ENCODE measurements around the gene SDK1.

Gene SDK1

DNA sequence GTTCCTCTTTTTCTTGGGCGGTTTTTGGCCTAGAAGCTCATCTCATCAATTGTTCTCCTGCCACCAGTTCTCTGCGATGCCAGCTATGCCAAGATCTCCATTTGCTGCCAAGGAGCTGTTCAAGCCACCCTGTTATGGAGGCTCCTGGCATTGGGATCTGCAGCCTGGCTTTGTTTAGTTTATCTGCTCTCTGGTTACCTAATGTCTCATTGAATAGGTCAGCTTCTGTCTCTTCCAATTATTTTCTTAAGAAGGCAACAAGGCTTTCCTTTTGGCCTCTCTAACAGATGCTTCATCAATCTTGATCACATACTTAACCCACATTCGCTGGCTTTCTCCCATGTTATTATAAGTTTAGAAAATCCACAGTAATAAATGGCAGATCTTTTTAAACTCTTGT is 20.6 kb upstream of the SDK1 start:
- H3K27me3 ChIP-seq = no peaks in the 10 kb centered on the region
- no peak overlapping the region for H3K4me3 ChIP-seq (ENCODE audit: low read depth in 1 of 2, low read length in 1 of 2)
- no peaks in the 10 kb centered on the region for H3K36me3 ChIP-seq
- no peaks in the 10 kb centered on the region for H3K4me1 ChIP-seq (ENCODE audit: control insufficient read depth in 1 of 2, insufficient read depth in 1 of 2, low read depth in 1 of 2, low read length in 1 of 2)
- TF ChIP-seq, protein P1, sequence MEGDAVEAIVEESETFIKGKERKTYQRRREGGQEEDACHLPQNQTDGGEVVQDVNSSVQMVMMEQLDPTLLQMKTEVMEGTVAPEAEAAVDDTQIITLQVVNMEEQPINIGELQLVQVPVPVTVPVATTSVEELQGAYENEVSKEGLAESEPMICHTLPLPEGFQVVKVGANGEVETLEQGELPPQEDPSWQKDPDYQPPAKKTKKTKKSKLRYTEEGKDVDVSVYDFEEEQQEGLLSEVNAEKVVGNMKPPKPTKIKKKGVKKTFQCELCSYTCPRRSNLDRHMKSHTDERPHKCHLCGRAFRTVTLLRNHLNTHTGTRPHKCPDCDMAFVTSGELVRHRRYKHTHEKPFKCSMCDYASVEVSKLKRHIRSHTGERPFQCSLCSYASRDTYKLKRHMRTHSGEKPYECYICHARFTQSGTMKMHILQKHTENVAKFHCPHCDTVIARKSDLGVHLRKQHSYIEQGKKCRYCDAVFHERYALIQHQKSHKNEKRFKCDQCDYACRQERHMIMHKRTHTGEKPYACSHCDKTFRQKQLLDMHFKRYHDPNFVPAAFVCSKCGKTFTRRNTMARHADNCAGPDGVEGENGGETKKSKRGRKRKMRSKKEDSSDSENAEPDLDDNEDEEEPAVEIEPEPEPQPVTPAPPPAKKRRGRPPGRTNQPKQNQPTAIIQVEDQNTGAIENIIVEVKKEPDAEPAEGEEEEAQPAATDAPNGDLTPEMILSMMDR (IDR thresholded peaks at IDR 0.05) = no peak
- H3K9me3 ChIP-seq = no peaks in the 10 kb centered on the region
- no peak overlapping the region for H3K27ac ChIP-seq

DNA sequence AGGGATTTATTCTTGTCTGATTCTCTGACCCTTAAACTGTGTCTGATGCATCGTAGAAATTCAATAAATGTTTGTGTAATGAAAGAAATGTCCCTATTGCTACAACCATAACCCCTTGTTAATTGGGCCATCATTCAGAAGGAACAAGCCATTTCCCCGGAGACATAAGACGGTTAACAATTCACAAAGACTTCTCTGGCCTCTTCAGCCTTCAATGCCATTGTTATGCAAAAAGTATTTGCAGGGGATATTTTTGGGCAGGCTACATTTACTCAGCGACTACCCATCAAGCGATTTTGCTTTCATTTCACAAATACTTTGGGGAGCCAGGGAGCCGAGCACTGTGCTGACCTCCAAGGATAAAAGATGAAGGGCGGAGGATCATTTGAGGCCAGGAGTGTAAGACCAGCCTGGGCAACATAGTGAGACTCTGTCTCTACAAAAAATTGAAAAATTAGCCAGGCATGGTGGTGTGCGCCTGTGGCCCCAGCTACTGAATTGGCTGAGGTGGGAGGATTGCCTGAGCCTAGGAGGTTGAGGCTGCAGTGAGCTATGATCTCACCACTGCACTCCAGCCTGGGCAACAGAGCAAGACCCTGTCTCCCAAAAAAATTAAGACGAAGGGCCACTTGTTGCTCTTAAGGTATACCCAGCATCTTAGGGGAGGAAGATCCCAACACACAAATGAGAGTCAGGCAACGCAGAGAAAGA is 20.0 kb upstream of the SDK1 start:
- TF ChIP-seq, protein P1 (IDR thresholded peaks at IDR 0.05) = no peak

DNA sequence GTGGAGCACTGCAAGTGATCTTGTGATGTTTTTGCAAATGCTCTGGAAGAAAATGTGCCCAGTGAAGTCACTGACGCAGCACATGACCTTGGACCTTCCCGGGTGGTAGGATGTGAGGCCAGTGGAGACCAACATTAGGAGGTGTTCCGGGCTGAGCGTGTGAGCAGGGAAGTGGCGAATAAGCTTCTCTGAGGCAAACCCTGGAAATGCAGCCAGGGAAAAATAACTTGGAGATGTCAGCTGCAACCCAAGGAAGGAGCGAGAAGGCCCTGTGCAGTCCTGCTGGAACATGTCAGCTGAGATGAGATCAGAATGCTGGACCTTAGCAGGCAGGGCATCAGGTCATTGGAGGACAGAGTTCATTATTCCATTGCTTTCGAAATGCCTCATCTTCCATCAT is 18.6 kb upstream of the SDK1 start:
- Histone ChIP-seq H3K9me3 (no peaks in the 10 kb centered on the region), H3K4me1 (ENCODE audit: control insufficient read depth in 1 of 2, insufficient read depth in 1 of 2, low read depth in 1 of 2, low read length in 1 of 2) (no peaks in the 10 kb centered on the region), H3K4me3 (ENCODE audit: low read depth in 1 of 2, low read length in 1 of 2) (no peak overlapping the region), H3K27me3 (no peaks in the 10 kb centered on the region), H3K36me3 (no peaks in the 10 kb centered on the region), H3K27ac (no peak overlapping the region)
- TF ChIP-seq, protein P1 (IDR thresholded peaks at IDR 0.05) = no peak

More for the DNA sequence above, 20.0 kb upstream of the SDK1 start:
- Histone ChIP-seq H3K27ac (no peak overlapping the region), H3K9me3 (no peaks in the 10 kb centered on the region), H3K36me3 (no peaks in the 10 kb centered on the region), H3K4me1 (ENCODE audit: control insufficient read depth in 1 of 2, insufficient read depth in 1 of 2, low read depth in 1 of 2, low read length in 1 of 2) (no peaks in the 10 kb centered on the region), H3K4me3 (ENCODE audit: low read depth in 1 of 2, low read length in 1 of 2) (no peak overlapping the region), H3K27me3 (no peaks in the 10 kb centered on the region)

DNA sequence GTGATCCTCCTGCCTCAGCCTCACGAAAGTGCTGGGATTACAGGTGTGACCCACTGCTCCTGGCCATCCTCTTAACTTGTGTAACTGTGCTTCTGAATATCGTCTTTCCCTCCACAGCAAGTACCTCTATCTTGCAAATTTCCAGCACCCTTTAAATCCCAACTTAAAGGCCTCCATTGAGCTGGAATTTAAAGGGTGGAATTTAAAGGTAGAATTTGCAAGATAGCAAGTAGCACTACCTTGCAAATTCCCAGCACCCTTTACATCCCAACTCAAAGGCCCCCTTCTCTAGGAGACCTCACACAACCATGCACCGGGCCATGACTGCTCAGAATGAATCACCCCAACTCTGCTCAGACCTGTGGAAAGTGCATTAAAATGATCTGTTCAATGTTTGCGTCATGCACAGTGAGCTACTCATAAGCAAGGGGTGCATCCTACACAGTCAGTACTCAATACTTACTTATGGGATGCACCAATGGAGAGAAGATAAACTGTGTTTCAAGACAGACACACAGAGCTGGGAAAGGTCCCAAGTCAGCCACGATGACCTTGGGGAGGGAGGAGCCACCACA is 17.8 kb upstream of the SDK1 start:
- Histone ChIP-seq H3K4me1 (ENCODE audit: control insufficient read depth in 1 of 2, insufficient read depth in 1 of 2, low read depth in 1 of 2, low read length in 1 of 2) (no peaks in the 10 kb centered on the region), H3K9me3 (no peaks in the 10 kb centered on the region), H3K4me3 (ENCODE audit: low read depth in 1 of 2, low read length in 1 of 2) (no peak overlapping the region), H3K27ac (no peak overlapping the region), H3K27me3 (no peaks in the 10 kb centered on the region), H3K36me3 (no peaks in the 10 kb centered on the region)
- TF ChIP-seq, protein P1 (IDR thresholded peaks at IDR 0.05) = no peak

DNA sequence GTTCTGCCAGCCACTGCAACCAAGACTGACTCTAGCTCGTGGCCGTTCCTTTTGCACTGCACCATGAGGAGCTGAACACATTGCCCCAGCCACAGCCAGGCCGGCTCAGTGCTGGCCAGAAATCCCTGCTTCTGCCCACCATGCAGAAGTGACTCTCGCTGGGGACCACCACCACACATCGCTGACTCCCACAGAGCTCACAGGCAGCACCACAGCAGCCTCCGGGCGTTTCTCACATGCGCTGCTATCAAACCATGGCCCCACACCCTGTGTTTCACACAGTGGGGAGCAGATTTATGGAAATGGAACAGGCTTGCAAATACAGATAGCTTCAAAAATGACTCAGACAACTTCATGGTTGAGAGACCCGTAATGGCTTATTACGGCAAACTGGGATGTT is 15.4 kb upstream of the SDK1 start:
- H3K27ac ChIP-seq = no peak overlapping the region
- TF ChIP-seq, protein P1 (IDR thresholded peaks at IDR 0.05) = no peak

More for the DNA sequence above, 15.4 kb upstream of the SDK1 start:
- Histone ChIP-seq H3K27me3 (no peaks in the 10 kb centered on the region), H3K9me3 (no peaks in the 10 kb centered on the region), H3K4me1 (ENCODE audit: control insufficient read depth in 1 of 2, insufficient read depth in 1 of 2, low read depth in 1 of 2, low read length in 1 of 2) (no peaks in the 10 kb centered on the region), H3K36me3 (no peaks in the 10 kb centered on the region), H3K4me3 (ENCODE audit: low read depth in 1 of 2, low read length in 1 of 2) (no peak overlapping the region)
